Kidney capillary endothelial cell (primary cell): ENCODE data around the gene C11orf21.
A peak's percentile ranks its signal among the peaks of the same experiment; 100 is the strongest.

ENCODE experiments used
- DNase-seq: peaks from one replicate; pipeline ENCODE4 v3.0.0-alpha.2; 2018; ENCODE audit warnings: low spot score

Gene C11orf21

DNA sequence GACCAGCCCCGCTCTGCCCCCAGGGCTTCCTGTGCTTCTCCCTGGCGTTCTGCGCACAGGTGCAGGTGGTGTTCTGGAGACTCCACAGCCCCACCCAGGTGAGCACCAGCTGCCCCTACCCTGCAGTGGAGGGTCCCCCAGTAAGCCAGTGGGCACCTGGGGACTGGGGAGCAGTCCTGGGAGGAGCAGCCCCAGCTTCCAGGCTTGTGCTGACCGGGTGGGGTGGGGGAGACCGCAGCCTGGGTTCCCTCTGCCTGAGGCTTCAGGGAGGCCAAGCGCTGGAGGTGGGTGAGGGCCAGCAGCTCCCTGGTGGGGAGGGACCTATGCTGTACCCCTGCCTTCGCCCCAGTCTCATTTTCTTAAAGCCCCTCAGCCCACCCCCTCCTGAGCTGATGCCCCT is 7.0 kb upstream of the C11orf21 start:
- no peak for DNase-seq

DNA sequence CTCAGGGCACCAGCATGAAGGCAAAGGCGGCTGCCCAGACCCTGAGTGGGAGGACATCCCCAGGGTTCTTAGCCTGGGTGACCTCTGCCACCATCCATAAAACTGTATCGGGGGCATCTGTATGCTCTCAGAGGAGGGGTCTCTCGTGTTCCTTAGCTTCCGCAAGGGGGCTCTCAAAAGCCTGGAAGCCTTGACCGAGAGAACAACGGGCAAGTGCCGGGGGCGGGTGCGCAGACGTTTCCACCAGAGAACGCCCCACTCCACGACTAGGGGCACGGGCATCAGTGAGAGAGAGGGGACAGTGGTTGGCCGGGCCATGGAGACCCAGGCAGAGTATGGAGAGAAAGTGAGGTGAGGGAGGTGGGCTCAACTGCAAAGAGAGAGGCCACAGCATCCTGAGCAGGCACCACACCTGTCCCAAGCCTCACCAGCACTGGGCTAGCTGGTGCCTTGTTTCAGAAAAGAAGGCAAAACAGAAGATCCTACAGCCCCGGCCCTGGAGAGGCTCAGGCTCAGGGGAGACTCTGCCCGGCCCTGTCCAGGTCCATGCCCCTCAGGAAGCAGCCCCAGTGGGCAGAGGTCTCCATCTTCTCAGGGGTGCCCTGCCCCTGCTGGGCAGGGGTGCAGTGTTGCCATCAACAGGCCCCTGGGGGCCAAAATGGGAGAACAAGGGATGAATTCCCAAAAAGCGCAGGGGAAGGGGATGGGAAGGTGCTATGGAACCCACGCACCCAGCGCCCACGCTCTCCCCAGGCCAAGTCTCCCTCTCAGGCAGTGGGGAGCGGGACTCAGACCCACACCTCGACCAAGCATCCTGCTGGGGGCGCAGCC is 6.0 kb upstream of the C11orf21 start:
- DNase-seq, result no peak

DNA sequence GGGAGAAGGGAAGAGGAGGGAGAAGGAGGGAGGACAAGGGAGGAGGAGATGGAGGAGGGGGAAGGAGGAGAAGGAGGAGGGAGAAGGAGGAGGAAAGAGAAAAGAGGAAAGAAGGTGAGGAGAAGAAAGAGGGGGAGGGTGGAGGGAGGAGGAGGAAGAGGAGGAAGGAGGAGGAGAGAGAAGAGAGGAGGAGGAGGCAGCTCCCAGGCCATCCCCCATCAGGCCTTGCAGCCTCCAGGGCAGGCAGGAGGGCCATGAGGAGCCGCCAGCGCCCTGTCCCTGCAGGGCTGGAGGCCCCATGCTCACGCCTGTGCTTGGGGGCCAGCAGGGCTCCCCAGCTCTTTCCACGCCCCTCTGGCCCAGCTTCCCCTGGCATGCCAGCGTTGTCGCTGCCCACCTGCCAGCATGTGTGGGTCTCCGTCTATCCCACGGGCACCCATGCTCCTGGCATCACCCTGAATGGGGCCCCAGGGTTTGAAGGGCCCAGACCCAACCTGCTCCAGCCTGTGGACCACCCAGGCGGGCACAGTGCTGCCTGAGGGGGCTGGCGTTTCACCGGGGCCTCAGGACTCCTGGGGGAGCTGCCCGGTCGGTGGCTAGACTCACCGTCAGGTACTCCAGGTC is 5.3 kb upstream of the C11orf21 start:
- no peak for DNase-seq

DNA sequence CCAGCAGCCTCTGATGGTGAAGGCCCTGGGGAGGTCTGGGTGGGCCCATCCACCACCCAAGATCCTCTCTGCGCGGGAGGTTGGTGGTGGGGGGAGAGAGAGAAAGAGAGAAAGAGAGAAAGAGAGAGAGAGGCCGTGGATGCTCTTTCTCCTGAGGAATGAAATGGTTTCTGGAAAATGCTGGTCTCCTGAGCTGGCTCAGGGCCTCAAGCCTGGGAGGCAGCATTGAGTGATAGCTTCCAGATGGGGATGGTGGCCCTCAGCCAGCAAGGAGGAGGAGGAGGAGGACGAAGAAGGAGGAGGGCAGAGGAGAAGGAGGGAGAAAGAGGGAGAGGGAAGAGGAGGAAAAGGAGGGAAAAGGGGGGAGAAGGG is 4.7 kb upstream of the C11orf21 start:
- no peak for DNase-seq

DNA sequence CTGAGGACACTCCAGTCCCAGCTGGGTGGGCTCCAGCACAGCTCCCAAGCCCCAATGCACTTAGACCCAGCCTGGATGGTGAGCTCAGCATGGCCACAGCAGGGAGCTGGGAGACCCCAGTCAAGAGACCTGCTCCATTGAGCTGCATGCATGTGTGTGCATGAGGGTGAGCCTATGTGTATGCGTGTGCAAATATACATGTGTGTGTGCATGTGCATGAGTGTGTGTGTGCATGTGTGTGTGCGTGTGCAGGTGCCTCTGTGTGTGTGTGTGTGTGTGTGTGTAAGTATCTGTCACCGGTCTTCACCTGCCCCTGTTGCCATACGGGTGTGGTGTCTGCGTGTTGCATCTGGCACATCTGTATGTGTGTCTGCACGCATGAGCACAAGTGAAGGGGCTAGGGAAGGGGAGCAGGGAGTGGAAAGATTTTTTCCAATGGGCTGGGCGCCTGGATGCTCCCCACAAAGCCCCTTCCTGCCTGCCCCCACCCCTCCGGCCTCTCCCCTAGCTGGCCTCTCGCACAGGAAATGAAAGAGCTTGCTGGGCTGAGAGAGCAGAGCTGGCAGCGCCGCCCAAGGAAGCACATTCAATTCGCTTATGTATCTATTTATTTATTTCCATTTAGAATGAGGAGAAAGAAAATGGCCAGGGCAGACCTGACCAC is 4.2 kb upstream of the C11orf21 start:
- DNase-seq, result peak; percentile 28

DNA sequence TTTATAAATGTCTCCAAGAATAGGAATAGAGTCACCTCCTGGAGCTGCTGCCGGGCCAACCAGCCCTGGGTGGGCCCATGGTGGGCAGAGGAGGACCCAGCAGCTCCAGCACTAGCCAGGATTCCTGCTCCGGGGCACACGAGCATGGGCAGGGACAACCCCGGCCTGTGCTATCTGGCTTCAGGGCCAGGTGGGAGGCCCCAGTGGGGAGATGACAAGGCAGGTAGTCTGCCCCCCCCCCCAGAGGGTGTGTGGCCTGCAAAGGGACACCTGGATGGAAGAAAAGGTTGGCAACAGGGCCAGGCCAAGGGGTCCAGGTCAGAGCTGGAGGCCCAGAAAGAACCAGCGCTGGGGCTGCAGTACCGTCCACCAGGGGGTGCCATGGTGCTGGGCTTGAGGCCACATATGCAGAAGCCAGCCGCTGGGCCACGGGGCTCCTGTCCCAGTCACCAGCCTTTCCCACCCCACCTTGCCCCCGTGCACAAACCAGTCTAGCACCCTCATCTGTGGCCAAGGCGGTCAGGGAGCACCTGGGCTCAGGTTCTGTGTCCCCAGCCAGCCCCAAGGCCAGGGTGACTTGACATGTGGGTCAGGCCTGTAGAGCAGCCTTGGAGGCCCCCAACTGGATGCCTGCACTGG is 3.5 kb upstream of the C11orf21 start:
- peak; percentile 66 for DNase-seq

DNA sequence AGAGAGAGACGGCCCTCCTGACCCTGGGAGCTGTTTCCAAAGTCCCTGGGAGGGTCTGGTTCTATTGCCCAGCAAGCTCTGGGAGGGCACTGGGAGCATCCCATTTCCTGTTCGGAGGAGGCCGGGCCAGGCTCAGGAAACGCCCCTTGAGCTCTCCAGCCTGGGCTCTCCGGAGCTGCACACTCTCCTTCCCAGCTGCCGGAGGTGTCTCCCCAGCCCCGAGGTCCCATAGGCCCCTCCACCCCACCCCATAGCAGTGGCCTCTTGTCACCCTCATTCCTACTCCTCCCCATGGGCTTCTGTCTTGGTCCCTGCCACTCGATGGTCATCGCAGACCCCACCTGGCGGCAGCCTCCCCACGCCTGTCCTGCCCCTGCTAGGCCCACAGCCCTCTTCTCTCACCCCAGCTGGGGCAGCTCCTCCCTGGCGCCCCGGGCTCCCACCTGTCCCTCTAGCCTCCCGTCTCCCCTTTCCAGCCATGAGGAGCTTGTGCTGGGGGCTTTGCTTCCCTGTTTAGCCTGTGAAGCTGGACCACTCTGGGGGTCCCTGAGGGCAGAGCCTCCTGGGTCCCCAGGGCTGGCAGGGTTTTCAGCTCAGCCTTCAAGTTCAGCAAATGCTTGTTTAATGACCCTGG is 2.9 kb upstream of the C11orf21 start:
- DNase-seq, result no peak

DNA sequence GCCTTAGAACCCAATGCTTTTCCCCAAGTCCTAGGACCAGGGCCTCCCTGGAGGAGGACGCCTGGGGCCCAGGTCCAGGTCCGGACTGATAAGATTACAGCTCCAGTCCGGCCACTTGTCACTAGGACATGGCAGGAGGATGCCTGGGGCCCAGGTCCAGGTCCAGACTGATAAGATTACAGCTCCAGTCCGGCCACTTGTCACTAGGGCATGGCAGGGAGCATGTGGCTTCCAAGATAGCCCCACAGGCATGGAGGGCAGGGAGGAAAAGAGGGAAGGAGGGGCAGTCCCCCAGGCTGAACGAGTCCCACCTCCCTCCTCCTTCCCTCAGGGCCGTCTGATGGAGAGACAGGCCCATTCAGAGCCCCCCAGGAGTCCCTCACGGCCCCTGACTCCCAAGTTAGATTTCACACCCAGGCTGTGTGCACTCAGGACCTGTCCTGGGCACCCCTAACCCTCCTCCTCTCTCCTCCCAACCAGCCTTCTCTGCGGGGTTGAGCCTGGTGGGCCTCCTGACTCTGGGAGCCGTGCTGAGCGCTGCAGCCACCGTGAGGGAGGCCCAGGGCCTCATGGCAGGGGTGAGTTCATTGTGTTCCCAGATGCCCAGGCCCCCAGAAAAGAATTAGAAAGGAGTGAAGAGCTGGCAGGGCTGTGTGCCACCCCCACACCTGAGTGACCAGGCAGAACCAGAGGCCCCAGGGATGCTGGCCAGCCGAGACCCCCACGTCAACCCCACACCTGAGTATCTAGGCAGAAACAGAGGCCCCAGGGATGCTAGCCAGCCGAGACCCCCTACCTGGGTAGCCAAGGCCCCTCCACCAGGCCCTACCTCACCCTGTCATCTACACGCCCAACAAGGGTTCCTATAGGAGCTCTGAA is 2.1 kb upstream of the C11orf21 start:
- DNase-seq, result no peak

DNA sequence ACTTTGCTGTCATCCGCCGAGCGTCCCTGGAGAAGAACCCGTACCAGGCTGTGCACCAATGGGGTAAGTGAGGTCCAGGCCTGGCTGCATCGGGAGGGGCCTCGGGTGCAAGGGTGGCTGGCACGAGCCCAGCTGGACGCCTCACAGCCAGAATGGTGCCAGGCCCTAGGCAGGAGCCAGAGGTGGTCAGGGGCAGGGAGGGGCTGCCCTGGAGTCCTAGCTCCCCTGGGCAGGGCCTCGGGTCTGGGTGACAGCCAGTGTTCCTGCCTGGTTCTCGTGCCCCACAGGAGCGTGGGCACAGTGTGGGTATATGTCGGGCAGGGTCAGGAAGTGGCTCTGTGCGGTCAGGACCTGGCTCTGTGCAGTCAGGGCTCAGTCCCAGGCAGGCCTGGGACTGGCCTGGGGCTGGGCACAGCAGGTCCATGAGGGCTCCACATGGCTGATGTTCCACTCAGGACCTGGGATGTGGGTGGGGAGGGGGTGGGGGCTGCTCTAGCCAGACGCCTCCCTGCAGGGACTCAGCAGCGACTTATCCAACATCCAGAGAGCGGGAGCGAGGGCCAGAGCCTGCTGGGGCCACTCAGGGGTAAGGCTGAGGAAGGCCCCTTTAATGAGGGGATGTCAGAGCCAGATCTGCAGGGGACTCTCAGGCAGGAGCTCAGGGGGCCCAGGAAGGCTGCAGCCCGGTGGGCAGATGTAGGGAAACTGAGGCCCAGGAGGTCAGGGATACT is 1.3 kb upstream of the C11orf21 start:
- no peak for DNase-seq

DNA sequence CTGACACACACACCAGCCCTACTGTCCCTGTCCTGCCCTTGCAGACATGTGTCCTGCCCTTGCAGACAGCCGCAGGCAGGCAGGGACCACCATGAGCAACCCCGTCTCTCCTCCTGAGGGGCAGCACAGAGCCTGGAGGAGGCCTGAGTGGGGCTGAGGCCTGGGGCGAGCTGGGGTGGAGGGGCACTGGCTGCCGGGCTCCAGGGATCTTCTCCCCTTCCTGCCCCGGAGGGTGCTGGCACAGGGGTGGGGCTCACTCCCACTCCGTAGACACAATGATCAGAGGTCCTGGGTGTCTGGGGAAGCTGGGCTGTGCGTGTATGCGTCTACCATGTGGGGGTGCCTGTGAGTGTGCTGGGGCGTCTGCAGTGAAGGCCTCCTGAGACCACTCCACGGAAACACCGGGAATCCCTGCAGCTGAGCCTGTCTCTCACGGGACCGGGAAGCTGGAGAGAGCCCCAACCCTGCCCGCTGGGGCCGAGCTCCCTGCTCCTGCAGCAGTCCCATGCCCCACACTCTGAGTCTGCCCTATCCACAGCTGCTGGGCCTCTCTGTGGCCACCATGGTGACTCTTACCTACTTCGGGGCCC is 683 bp upstream of the C11orf21 start:
- no peak for DNase-seq

DNA sequence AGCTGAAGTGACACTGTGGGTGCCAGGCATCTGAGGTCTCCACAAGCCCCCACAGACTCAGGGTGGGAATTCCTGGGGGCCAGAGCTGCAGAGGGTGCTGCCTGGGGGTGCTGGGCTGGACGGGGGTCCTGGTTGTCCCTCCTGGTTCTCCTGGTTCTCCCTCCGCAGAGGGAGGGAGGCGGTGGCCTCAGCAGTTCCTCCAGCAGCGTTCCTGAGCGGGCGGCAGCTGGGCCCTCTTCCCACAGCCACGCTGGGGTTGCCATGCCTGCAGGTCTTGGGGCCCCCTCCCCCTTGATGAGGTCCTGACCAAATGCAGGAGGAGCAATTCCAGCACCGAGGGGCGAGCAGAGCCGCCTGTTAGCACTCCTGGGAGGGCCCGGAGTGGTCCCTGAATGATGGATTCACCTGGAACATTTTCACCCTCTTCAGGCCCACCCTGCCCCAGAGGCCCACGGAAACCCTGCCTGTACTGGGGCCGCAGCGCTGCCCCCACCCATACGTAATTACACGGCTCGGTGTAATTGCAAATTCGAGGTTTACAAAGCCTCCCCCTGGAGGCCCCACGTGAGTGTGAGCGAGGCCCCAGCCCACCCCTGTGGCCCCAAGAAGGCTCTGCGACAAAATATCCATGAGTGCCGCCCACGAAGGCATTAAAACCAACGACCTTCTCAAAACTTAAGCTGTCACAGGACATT is 635 bp downstream of the C11orf21 start:
- no peak for DNase-seq

DNA sequence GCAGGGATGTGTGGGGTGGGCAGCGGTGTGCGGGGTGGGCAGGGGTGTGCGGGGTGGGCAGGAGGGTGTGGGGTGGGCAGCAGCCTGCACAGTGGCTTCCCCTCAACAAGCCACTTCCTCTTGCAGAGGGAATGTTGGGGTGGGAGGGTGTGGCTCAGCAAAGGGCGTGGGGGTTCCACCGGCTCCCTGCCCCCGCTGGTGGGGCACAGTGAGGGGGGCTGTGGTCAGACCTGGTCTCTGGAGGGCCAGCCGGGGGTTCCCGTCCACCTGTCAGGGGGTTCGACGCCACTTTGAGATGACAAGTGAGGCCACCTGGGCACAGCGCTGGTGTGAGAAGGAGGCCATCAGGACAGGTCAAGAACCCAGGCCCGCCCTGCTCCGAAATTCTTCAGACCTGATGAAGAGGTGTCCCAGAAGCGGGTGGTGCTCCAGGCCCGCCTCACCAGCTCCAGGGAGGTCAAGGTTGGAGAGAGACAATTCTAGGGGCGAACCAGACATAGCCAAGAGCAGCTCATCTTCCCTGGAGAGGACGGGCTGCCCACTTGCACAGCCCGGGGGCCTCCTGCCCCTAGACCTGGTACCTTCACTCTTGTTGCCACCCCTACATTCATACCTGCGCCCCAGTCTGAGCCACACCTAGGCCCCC is 1.3 kb downstream of the C11orf21 start:
- no peak for DNase-seq

DNA sequence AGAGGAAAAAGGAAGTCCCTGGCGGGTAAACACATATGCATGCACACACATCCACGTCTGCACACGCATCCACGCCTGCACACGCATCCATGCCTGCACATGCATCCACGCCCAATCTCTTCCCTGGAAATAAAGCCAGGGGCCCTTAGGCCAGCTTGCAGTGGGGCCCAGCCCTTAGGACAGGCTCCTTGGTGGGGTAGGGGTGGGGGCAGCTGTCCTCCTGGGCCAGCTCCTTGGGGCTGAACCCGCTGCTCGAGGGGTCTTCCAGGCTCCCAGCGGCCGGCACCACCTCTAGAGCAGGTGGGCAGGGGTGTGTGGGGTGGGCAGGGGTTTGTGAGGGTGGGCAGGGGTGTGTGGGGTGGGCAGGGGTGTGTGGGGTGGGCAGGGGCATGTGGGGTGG is 1.9 kb downstream of the C11orf21 start:
- no peak for DNase-seq

DNA sequence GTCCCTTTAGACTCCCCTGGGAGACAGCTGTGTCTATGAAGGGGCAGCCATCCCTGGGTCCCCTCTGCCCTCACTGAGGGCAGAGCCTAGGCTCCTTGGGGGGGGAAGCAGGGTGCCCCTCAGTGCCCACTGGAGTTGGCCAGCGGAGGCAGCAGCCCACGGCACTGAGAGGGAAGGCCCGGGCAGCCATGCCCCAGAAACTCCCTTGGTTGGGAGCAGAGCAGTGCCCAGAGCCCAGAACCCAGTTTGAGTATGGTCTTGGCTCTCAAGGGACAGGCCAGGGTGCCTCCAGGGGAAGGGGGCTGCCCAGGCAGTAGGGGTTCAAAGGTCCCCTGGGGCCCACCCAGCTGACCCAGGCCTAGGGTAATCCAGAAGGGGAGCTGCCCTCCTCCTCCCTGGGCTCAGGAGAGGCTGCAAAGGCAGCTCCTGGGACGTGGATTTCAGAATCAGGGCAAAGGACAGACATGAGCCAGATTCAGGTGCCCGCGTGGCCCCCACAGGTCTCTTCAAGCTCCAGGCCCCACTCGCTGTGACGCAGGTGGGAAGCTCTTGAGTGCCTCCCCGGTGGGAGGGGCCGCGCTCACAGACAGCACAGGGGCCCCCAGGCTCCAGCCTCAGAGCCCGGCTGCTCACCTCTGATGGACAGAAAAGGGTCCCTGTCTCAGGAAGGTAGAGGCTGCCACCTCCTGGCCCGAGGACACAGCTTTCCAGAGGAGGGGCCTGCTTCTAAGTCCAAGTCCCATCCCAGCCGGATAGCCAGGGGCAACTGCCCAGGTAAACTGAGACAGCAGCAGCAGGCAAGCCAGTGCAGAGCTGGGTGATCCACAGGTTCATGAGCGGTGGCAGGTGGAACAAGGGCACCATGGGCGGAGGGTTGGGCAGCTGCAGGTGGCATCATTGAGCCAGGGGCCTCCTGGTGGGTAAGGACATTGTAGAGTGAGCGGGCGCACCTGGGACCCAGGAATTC is 2.6 kb downstream of the C11orf21 start:
- DNase-seq, result no peak

DNA sequence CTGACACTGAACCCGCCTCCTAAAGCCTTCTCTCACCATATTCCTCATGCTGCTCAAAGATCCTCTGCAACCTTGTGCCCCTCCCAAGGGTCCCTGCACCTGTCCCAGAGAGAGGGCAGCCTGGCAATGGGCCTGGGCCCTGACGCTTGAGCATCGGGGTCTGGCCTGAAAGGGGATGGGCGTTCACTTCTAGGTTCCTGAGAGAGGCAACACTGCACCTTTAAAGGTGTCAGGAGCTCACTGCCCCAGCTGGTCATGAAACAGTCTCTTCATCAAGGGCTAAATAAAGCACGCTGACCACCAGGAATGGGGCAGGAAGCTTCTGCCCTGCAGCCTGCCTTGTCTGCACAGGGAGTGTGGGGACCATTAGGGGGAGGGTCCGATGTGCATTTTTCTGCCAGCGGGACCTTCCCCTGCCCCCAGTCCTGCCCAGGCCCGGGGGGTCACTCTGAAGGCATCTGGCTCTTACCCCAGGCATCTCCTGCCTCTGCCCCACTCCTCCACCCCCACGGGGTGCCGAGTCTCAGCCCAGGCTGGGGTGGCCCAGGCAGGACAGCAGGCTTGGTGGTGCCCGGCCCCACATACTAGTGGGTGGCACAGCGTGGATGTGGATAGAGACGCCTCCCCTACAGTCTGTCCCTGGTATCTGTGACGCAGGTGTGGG is 3.5 kb downstream of the C11orf21 start:
- no peak for DNase-seq

DNA sequence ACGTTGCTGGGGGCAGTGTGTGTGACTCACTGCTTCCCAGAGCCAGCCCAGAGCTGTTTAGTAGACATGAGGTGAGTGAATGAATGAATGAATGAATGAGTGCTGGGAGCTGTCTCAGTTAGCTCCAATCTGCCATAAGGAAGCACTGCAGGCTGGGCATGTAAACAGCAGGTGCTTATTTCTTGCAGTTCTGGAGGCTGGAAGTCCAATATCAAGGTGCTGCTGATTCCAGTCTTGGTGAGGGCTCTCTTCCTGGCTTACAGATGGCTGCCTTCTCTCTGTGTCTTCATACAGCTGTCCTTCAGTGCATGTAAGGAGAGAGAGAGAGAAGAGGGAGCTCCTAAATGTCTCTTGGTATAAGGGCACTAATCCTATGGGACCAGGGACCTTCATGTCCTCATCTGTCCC is 4.1 kb downstream of the C11orf21 start:
- no peak for DNase-seq

DNA sequence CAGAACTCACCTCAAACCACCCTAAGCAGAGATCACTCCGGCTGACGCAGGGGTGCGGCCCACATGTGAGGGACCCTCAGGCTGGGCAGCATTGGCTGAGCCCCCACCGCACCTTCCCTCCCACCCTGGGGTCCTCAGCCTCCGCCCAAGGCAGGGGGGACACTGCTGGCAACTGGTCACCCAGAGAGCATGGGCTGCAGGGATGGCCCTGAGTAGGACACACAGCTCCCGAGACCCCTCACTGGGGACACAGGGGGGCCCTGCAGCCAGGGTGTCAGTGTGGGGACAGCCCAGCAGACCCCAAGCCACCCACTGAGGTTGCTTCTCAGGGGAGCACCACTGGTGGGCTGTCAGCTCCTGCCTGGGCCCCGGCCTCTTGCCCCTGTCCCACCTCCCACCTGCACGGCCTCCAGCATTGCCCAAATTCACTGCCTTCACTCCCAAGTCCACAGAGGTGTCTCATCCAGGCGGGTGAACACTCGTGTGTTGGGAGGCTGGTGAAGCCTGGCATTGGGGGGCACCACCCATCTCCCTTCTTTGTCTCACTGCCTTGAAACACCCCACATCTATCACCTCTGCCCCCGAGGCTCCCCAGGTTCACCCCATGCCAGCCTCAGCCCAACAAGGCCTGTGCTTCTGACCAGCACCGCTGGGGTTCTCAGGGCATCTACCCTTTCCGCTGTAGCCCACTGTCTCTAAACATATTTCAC is 4.7 kb downstream of the C11orf21 start:
- DNase-seq, result no peak
